ENCODE data around the gene RUNX1. TPM values are rescaled to one million over a fixed set of nuclear protein-coding genes. Genes with fewer than 3 reads are reported as not detected.
A peak's percentile ranks its signal among the peaks of the same experiment; 100 is the strongest.

The RUNX1 gene
- polyA plus RNA-seq, 3 donors: 6.2 to 49.7 (median 8.7) TPM

- Histone ChIP-seq H3K36me3 (replicated peaks in 1 of 2; ENCODE audit: control insufficient read depth in 1 of 2, insufficient read depth in 2 of 2, low read length in 2 of 2) (no peaks in the 10 kb centered on the region), H3K4me3 (replicated peaks in 1 of 3; ENCODE audit: low read depth in 2 of 3, low read length in 3 of 3) (no peak overlapping the region), H4K20me1 (ENCODE audit: insufficient read depth, low read length) (peaks cover 23% of the 10 kb centered on the region), H2AFZ (ENCODE audit: insufficient read depth, low read depth, low read length, poor library complexity, severe bottlenecking) (no peak overlapping the region), H3K4me2 (replicated peaks; ENCODE audit: extremely low read depth, low read length, poor library complexity, severe bottlenecking) (no peak overlapping the region), H3K4me1 (ENCODE audit: control insufficient read depth in 1 of 2, insufficient read depth in 2 of 2, low read length in 2 of 2) (peaks cover 48 to 64% of the 10 kb centered on the region in 2 donors), H3K79me2 (ENCODE audit: insufficient read depth, low read length) (peaks cover 77% of the 10 kb centered on the region), H3K27ac (ENCODE audit: low read depth in 1 of 2, low read length in 2 of 2) (peak overlapping the region in 1 of 2 donors; percentile 88), H3K9me3 (replicated peaks in 1 of 2; ENCODE audit: control insufficient read depth in 1 of 2, insufficient read depth in 1 of 2, low read length in 2 of 2) (no peaks in the 10 kb centered on the region), H3K27me3 (ENCODE audit: control insufficient read depth in 2 of 2, insufficient read depth in 2 of 2, low read length in 2 of 2) (no peaks in the 10 kb centered on the region), H3K9ac (ENCODE audit: insufficient read depth, low read length, poor library complexity, severe bottlenecking) (no peak overlapping the region)
- no CpG with 5 or more reads among the region's 4 CpGs for WGBS (ENCODE audit: insufficient coverage)
- peaks cover 66% of the 10 kb centered on the region for H3K4me1 Mint-ChIP-seq
- intact Hi-C loops (cut with micrococcal nuclease): loop anchor here in 1 of 2 donors (5.0 kb wide), 1 partner anchor 82 kb away; no protein-coding TSS in a partner anchor
- no peaks in the 10 kb centered on the region for H3K27me3 Mint-ChIP-seq (ENCODE audit: low read depth in 3 of 3)
- H3K27ac Mint-ChIP-seq: peak overlapping the region in 6 of 7 donors; percentile 27 to 92 (median 55)
- DNase-seq: no peak
- no peak for TF ChIP-seq CTCF (IDR thresholded peaks at IDR 0.05)
- H3K9me3 Mint-ChIP-seq: peaks cover 0 to 1% (median 0%) of the 10 kb centered on the region in 7 donors
- H3K4me3 Mint-ChIP-seq: no peak overlapping the region
- peaks cover 0 to 13% of the 10 kb centered on the region in 2 donors for H3K36me3 Mint-ChIP-seq
Observed at GRCh38 chr21:34905218-34905537, 143.9 kb downstream of the RUNX1 start.

DNA sequence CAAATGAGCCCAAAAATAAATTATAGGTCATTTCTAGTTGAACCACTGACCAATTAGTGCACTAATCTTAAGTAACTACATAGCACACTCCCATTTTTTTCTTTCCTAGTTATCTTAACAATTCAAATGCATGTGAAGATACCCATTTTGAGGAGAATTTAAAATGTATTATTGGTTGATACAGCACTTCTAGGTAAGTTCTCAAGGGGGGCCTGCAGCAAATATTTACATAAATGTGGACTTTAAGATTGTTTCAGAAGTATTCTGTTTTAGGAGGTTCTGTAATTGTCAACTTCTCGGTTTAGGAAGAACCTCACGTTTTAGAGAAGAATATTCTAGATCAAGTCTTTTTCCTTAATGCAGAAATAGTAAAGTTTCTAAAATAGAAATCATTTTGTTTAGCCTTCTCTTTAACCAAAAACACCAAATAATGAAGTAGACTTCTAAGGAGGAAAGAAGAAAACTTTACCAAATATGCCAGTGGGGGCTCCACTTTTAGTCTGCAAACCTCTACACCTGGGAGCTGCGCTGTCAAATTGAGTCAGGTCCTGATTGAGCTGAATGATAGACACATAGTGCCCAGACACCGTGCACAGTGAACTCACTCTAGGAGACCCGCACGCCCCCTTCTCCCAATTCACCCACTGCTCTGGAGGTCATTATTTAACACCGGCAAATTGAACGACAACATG lies 144.4 kb downstream of the RUNX1 start:
- H3K4me3 Mint-ChIP-seq: no peak overlapping the region
- peak overlapping the region; percentile 27 to 92 (median 52) for H3K27ac Mint-ChIP-seq
- Histone ChIP-seq H4K20me1 (ENCODE audit: insufficient read depth, low read length) (peaks cover 25% of the 10 kb centered on the region), H2AFZ (ENCODE audit: insufficient read depth, low read depth, low read length, poor library complexity, severe bottlenecking) (no peak overlapping the region), H3K27me3 (ENCODE audit: control insufficient read depth in 2 of 2, insufficient read depth in 2 of 2, low read length in 2 of 2) (no peaks in the 10 kb centered on the region), H3K27ac (ENCODE audit: low read depth in 1 of 2, low read length in 2 of 2) (peak overlapping the region in 1 of 2 donors; percentile 88), H3K4me3 (replicated peaks in 1 of 3; ENCODE audit: low read depth in 2 of 3, low read length in 3 of 3) (no peak overlapping the region), H3K9ac (ENCODE audit: insufficient read depth, low read length, poor library complexity, severe bottlenecking) (no peak overlapping the region), H3K4me1 (ENCODE audit: control insufficient read depth in 1 of 2, insufficient read depth in 2 of 2, low read length in 2 of 2) (peaks cover 43 to 59% of the 10 kb centered on the region in 2 donors), H3K9me3 (replicated peaks in 1 of 2; ENCODE audit: control insufficient read depth in 1 of 2, insufficient read depth in 1 of 2, low read length in 2 of 2) (no peaks in the 10 kb centered on the region), H3K79me2 (ENCODE audit: insufficient read depth, low read length) (peaks cover 77% of the 10 kb centered on the region), H3K36me3 (replicated peaks in 1 of 2; ENCODE audit: control insufficient read depth in 1 of 2, insufficient read depth in 2 of 2, low read length in 2 of 2) (no peaks in the 10 kb centered on the region), H3K4me2 (replicated peaks; ENCODE audit: extremely low read depth, low read length, poor library complexity, severe bottlenecking) (no peak overlapping the region)
- H3K4me1 Mint-ChIP-seq: peaks cover 61% of the 10 kb centered on the region
- intact Hi-C loops (cut with micrococcal nuclease): loop anchor here in 1 of 2 donors (5.0 kb wide), 1 partner anchor 83 kb away; no protein-coding TSS in a partner anchor
- no peaks in the 10 kb centered on the region for H3K27me3 Mint-ChIP-seq (ENCODE audit: low read depth in 3 of 3)
- 100% methylated on average over 3 of the region's 8 CpGs for WGBS (ENCODE audit: insufficient coverage)
- DNase-seq: no peak
- H3K9me3 Mint-ChIP-seq: peaks cover 0 to 1% (median 0%) of the 10 kb centered on the region in 7 donors
- no peak for TF ChIP-seq CTCF (IDR thresholded peaks at IDR 0.05)
- peaks cover 0 to 13% of the 10 kb centered on the region in 2 donors for H3K36me3 Mint-ChIP-seq
